DMS 273 treated with DMSO at 0.1 percent for 48 hours (cell line): ENCODE data around the gene INTS12.
A peak's percentile ranks its signal among the peaks of the same experiment; 100 is the strongest.

ENCODE experiments used
- DNase-seq: peaks from one replicate; lab custom pipeline; 2025; lab: John Stamatoyannopoulos, UW

The INTS12 gene

GRCh38 chr4:105683038-105683437 is 25.5 kb downstream of the INTS12 start:
- DNase-seq = no peak

GRCh38 chr4:105679186-105679585 is 29.3 kb downstream of the INTS12 start:
- no peak for DNase-seq

- no peak for DNase-seq
Observed at GRCh38 chr4:105677709-105678108, 30.8 kb downstream of the INTS12 start.

- DNase-seq = no peak
Observed at GRCh38 chr4:105674011-105674410, 34.5 kb downstream of the INTS12 start.

GRCh38 chr4:105671301-105671700 is 37.2 kb downstream of the INTS12 start:
- no peak for DNase-seq

GRCh38 chr4:105670684-105671083 is 37.8 kb downstream of the INTS12 start:
- DNase-seq = no peak

- DNase-seq = peak; percentile 11
Observed at GRCh38 chr4:105666693-105667092, 41.8 kb downstream of the INTS12 start.

DNA sequence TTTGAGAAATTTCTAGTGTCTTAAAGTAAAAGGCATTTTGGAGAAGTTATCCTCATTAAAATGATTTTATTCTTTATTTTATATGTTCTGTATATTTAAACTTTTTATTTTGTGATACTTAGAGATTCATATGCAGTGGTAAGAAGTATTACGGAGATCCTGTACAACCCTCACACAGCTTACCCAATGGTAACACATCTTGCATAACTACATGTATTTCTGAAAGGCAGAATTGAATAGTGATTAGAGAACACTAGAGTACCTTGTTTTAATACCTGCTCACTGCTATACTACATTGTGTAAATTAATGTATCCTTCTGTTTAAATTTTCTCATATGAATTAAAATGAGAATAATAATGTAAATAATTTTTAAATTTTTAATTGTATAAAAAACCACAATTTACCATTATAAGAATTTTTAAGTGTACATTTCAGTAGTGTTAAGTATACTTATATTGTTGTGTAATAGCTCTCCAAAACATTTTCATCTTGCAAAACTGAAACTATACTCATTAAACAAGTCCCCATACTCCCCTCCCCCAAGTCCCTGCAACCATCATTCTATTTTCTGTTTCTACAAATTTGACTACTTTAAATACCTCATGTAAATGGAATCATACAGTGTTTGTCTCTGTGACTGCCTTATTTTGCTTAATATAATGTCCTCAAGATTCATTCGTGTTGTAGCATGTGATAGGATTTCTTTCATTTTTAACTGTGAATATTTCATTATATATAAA is 45.4 kb downstream of the INTS12 start:
- DNase-seq = no peak

- DNase-seq = no peak
Observed at GRCh38 chr4:105661028-105661427, 47.5 kb downstream of the INTS12 start.

DNA sequence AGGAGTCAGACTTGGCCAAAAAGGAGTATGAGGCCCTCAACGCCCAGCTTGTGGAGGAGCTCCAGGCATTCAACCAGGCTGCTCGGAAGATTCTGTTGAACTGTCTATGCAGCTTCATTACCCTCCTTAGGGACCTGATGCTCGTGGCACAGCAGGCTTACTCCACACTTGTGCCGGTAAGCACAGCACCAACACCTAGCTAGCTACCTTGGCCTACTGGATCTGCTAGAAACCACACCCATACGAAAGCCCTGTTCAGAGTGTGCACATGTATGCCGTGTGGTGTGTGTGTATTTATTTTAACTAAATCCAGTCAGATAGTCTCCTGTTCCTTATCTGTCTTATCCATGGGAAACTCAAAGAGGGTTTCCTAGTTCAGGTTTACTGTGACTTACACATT is 49.3 kb downstream of the INTS12 start:
- DNase-seq = no peak

DNA sequence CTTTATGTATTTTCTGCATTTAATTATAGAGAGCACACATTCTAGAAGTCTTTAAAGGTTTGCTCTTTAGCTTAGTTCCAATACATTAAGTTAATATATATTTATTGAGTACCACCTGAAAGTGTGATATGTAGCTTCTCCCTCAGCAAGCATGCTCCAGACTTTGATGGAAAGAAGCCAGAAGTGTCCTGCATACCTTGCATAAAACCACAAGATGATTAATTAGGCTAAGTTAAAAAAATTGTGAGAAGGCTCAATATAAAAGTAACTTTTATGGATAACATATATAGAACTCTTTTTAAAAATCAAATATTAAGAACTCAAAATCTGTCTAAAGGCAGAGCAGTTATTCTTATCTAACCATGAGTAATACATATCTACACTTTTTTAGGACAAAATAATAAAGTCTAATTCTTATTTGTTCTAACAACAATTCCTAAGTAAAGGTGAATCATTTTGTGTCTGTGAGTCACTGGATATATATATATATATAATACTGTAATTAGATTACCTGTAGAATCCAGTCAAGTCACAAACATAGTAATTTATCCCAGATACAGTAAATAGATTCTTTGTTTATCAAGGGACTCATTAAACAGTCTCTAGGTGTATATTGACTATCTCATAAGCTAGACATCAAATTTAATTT is 51.2 kb downstream of the INTS12 start:
- DNase-seq = no peak

- no peak for DNase-seq
Observed at GRCh38 chr4:105652286-105652888, 56.1 kb downstream of the INTS12 start.

- DNase-seq = no peak
Observed at GRCh38 chr4:105651884-105652283, 56.6 kb downstream of the INTS12 start.

- no peak for DNase-seq
Observed at GRCh38 chr4:105650190-105650589, 58.3 kb downstream of the INTS12 start.

DNA sequence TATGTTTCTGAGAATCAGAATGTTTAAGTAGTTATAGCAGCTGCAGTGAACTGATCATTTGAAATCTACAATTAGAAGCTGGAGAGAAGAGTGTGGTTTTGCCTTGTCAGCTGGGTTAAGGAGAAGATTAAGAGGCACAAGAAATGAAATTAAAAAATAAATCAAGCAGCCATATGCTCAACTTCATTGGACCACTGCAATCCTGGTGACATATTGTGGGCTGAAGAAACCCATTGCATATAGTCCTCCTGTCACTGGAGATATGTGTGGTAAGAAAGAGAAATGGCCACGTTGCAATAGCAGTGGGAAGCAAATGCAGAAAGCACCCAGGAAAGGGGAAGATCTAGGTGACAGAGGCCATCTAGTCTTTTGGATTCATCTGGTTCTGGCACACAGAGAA is 63.0 kb downstream of the INTS12 start:
- DNase-seq = no peak

GRCh38 chr4:105644257-105644656 is 64.2 kb downstream of the INTS12 start:
- no peak for DNase-seq

- DNase-seq = no peak
Observed at GRCh38 chr4:105641845-105642244, 66.6 kb downstream of the INTS12 start.

GRCh38 chr4:105637408-105638176 is 70.9 kb downstream of the INTS12 start:
- peak; percentile 38 for DNase-seq

DNA sequence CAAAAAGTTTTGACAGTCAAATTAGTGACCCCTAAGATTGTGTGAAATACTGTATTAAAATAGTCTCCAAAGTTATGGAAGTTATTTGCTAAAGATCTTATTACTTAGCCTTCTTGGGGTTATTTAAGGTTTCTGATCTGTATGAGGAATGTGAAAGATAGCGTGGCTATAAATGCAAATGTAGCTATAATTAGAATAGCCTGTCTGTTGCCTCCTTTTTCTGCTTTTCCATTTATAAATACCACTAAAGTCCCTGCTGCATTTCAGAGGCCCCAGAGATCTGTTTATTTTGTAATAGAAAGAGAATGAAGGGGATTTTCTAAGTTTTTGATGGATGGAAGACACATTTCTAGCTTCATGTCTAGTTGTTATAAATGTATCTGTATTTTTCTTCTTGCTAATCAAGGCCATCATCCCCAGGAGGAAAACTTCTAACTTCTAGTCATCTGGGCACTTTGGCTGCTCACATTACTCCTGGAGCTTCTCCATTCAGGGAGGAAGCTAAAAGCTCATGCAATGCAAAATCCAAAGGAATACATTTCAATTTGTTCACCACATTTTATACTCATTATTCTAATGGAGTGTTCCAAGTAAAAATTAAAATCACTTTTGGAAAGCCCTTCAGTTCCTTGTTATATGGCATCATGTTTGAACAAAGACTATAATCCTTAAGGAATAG is 73.9 kb downstream of the INTS12 start:
- DNase-seq = peak; percentile 56

- DNase-seq = no peak
Observed at GRCh38 chr4:105633241-105633640, 75.2 kb downstream of the INTS12 start.
